Kidney (tissue), 14 donors: Measurements from ENCODE around the gene FAR1. TPM values are rescaled to one million over a fixed set of nuclear protein-coding genes. Genes with fewer than 3 reads are reported as not detected.

Experiments
- DNase-seq, 5 donors: peaks; one replicate each; pipeline ENCODE4 v3.0.0-alpha.2; 2013 to 2020
- FAIRE-seq: peaks from 2 replicates; lab custom pipeline; 2012; peaks lifted over from hg19 to GRCh38; lab: Jason Lieb, UNC
- H3K27ac ChIP-seq, 2 donors: one replicate each; pipeline ENCODE4 v1.7.0; 2013; ENCODE audit warnings: low read depth in 2 of 2, low read length in 2 of 2, inconsistent platforms in 1 of 2
- H3K27me3 ChIP-seq: one replicate; pipeline ENCODE4 v1.7.1; 2013; ENCODE audit warnings: low read length, inconsistent platforms; ENCODE audit not compliant: control insufficient read depth, insufficient read depth
- H3K36me3 ChIP-seq, 3 donors: one replicate each; pipeline versions ENCODE4 v1.7.0 to v1.7.1; 2013; ENCODE audit warnings: low read length in 3 of 3, control low read depth in 1 of 3, inconsistent platforms in 1 of 3; ENCODE audit not compliant: insufficient read depth in 3 of 3, control insufficient read depth in 2 of 3
- H3K4me1 ChIP-seq, 3 donors: one replicate each; pipeline versions ENCODE4 v1.7.0 to v1.7.1; 2013; ENCODE audit warnings: low read length in 3 of 3, inconsistent platforms in 1 of 3, low read depth in 1 of 3; ENCODE audit not compliant: control insufficient read depth in 2 of 3, insufficient read depth in 2 of 3
- H3K4me3 ChIP-seq, 3 donors: one replicate each; pipeline versions ENCODE4 v1.7.0 to v1.8.1; 2013; ENCODE audit warnings: low read length in 3 of 3, control low read depth in 1 of 3, inconsistent platforms in 1 of 3
- H3K9ac ChIP-seq, 3 donors: one replicate each; pipeline versions ENCODE4 v1.7.0 to v1.7.1; 2013; ENCODE audit warnings: low read length in 3 of 3, control low read depth in 1 of 3, inconsistent platforms in 1 of 3
- H3K9me3 ChIP-seq, 3 donors: one replicate each; pipeline versions ENCODE4 v1.7.0 to v1.7.1; 2013; ENCODE audit warnings: low read length in 3 of 3, control low read depth in 1 of 3, inconsistent platforms in 1 of 3; ENCODE audit not compliant: control insufficient read depth in 2 of 3, insufficient read depth in 1 of 3
- intact Hi-C: fragments of 100-400 bp; cut with DNase I; formaldehyde crosslinking; loops from one replicate; pipeline ENCODE4 v1.11.1; 2022
- polyA plus RNA-seq: library from polyadenylated mRNA; stranded (reverse); fragments of 350-450 nt; fragmentation: Illumina TruSeq; extraction: RNeasy Lipid Tissue Mini Kit (QIAGEN cat#74804); gene quantifications from one replicate; pipeline ENCODE4 v1.2.3, GENCODE V29; 2014; ENCODE audit warnings: low read depth, low replicate concordance; ENCODE audit not compliant: insufficient read depth
- total RNA-seq: library from RNA; stranded (reverse); fragmentation: NEBNext Ultra II Directional; extraction: Animal tissue kit (Norgen Biotek cat#: 25700); gene quantifications from one replicate; pipeline ENCODE4 v1.2.1, GENCODE V29; 2021
- TF ChIP-seq, protein P1 (sequence below): IDR thresholded peaks from 3 replicates; pipeline ENCODE4 v1.5.1; 2012; ENCODE audit warnings: mild to moderate bottlenecking, moderate library complexity, borderline replicate concordance; ENCODE audit not compliant: insufficient read depth; ENCODE audit errors: extremely low read depth
- donor health status: control.
- donor health status: control.
- donor health status: control.
- donor health status: control.
- donor health status: control.
- donor health status: DM: yes; HTN: yes; CAD: no.
- donor health status: Normal renal cell carcinoma (clear cell type).

FAR1 gene
- total and polyA plus RNA-seq, 2 donors from 2014 or later: 12.6 to 53.7 TPM

DNA sequence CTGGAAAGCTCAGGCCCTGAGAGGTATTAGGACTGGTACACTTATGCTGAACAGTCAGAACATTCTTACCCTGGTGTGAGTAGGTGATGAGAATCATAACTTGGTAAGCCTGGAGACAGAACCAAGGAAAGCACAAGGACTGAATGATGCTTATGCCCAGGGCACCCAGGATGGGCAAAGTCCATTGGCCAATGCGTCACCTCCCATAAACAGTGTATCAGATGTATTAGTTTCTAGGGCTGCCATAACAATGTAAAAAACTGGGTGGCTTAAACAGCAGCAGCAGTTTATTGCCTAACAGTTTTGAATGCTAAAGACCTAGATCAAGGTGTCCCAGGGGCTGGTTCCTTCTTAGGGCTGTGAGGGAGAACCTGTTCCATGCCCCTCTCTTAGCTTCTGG is 107.0 kb downstream of the FAR1 start:
- Histone ChIP-seq H3K27me3 (no peaks in the 10 kb centered on the region), H3K9me3 (no peaks in the 10 kb centered on the region), H3K4me1 (no peaks in the 10 kb centered on the region), H3K4me3 (no peak overlapping the region), H3K9ac (no peak overlapping the region), H3K36me3 (no peaks in the 10 kb centered on the region), H3K27ac (no peak overlapping the region)
- TF ChIP-seq, protein P1, sequence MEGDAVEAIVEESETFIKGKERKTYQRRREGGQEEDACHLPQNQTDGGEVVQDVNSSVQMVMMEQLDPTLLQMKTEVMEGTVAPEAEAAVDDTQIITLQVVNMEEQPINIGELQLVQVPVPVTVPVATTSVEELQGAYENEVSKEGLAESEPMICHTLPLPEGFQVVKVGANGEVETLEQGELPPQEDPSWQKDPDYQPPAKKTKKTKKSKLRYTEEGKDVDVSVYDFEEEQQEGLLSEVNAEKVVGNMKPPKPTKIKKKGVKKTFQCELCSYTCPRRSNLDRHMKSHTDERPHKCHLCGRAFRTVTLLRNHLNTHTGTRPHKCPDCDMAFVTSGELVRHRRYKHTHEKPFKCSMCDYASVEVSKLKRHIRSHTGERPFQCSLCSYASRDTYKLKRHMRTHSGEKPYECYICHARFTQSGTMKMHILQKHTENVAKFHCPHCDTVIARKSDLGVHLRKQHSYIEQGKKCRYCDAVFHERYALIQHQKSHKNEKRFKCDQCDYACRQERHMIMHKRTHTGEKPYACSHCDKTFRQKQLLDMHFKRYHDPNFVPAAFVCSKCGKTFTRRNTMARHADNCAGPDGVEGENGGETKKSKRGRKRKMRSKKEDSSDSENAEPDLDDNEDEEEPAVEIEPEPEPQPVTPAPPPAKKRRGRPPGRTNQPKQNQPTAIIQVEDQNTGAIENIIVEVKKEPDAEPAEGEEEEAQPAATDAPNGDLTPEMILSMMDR: no peak
- FAIRE-seq (no peak), DNase-seq (no peak)
- intact Hi-C loops: no loop called here

DNA sequence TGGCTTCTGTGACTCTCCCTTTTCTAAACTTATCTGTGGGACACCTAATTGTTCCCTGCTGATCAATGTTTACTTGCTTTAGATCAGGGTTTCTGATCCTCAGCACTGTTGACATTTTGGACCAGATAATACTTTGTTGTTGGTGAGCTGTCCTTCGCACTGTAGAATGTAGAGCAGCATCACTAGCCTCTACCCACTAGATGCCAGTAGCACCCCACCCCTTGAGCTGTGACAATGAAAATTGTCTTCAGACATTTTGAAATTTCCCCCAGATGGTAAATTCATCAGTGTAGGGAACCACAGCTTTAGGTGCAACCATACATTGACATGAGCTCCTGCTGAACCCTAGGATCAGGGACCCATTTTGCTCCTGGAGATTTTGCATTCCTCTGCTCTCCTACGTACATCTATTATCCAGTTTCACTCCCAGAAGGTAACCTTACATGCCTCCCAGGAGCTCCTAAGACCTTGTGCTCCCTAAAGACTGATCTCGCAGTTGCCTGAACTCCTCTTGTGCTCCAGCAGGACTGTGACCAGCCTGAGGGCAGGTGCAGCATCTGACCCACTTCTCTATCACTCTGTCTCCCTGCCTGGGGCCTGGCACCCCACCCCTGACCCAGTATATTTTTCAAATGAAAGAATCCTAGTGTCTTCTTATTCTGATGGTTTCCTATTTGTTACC is 107.8 kb downstream of the FAR1 start:
- Histone ChIP-seq H3K36me3 (no peaks in the 10 kb centered on the region), H3K4me1 (no peaks in the 10 kb centered on the region), H3K27me3 (no peaks in the 10 kb centered on the region), H3K9ac (no peak overlapping the region), H3K4me3 (no peak overlapping the region), H3K27ac (no peak overlapping the region), H3K9me3 (no peaks in the 10 kb centered on the region)
- peak in 1 of 5 donors; percentile 41 for DNase-seq
- no peak for FAIRE-seq
- intact Hi-C loops: no loop called here
- TF ChIP-seq, protein P1: peak; percentile 35

DNA sequence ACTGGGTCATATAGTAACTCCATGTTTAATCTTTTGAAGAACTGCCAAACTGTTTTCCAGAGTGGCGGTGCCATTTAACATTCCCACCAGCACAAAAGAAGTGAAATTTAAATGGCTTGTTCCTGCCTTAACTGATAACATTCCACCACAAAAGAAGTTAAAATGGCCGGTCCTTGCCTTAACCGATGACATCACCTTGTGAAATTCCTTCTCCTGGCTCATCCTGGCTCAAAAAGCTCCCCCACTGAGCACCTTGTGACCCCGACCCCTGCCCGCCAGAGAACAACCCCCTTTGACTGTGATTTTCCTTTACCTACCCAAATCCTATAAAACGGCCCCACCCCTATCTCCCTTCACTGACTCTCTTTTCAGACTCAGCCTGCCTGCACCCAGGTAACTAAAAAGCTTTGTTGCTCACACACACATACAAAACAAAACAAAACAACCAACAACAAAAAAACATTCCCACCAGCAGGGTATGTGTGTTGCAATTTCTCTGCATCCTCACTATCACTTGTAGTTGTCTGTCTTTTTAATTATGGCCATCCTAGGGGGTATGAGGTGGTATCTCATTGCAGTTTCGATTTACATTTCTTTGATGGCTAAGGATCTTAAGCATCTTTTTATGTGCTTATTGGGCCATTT is 109.0 kb downstream of the FAR1 start:
- FAIRE-seq: no peak
- intact Hi-C loops: no loop called here

More for the DNA sequence above, 109.0 kb downstream of the FAR1 start:
- no peaks in the 10 kb centered on the region for H3K36me3 ChIP-seq
- no peaks in the 10 kb centered on the region for H3K9me3 ChIP-seq
- no peak overlapping the region for H3K9ac ChIP-seq
- no peak overlapping the region for H3K27ac ChIP-seq
- no peaks in the 10 kb centered on the region for H3K27me3 ChIP-seq
- no peaks in the 10 kb centered on the region for H3K4me1 ChIP-seq
- DNase-seq: no peak
- TF ChIP-seq, protein P1: no peak
- no peak overlapping the region for H3K4me3 ChIP-seq
